ENCODE measurements around the gene MATCAP1.
A peak's percentile ranks its signal among the peaks of the same experiment; 100 is the strongest.

MATCAP1 gene

GRCh38 chr16:67183627-67184452 is at the start of gene MATCAP1:
TSS of gene MATCAP1 (minus strand) at chr16:67183963. CDS start at chr16:67180610, 3,353 bp downstream.
- peak within 1 kb of the TSS; percentile 60 for H3K4me3 ChIP-seq (ENCODE audit: low read length)
- TF ChIP-seq, protein P1, sequence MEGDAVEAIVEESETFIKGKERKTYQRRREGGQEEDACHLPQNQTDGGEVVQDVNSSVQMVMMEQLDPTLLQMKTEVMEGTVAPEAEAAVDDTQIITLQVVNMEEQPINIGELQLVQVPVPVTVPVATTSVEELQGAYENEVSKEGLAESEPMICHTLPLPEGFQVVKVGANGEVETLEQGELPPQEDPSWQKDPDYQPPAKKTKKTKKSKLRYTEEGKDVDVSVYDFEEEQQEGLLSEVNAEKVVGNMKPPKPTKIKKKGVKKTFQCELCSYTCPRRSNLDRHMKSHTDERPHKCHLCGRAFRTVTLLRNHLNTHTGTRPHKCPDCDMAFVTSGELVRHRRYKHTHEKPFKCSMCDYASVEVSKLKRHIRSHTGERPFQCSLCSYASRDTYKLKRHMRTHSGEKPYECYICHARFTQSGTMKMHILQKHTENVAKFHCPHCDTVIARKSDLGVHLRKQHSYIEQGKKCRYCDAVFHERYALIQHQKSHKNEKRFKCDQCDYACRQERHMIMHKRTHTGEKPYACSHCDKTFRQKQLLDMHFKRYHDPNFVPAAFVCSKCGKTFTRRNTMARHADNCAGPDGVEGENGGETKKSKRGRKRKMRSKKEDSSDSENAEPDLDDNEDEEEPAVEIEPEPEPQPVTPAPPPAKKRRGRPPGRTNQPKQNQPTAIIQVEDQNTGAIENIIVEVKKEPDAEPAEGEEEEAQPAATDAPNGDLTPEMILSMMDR (IDR thresholded peaks at IDR 0.05; ENCODE audit: insufficient read depth, low read depth, low read length, missing control alignments): no peak
- DNase-seq (ENCODE audit: low read depth): peak; percentile 99

- DNase-seq (ENCODE audit: low read depth): no peak
- TF ChIP-seq, protein P1 (IDR thresholded peaks at IDR 0.05; ENCODE audit: insufficient read depth, low read depth, low read length, missing control alignments): no peak
- H3K4me3 ChIP-seq (ENCODE audit: low read length): no peak overlapping the region
Measured at GRCh38 chr16:67230809-67231660, 47.3 kb upstream of the MATCAP1 start.

GRCh38 chr16:67229906-67230808 is 46.4 kb upstream of the MATCAP1 start:
- TF ChIP-seq, protein P1 (IDR thresholded peaks at IDR 0.05; ENCODE audit: insufficient read depth, low read depth, low read length, missing control alignments): no peak
- no peak overlapping the region for H3K4me3 ChIP-seq (ENCODE audit: low read length)
- no peak for DNase-seq (ENCODE audit: low read depth)

- TF ChIP-seq, protein P1 (IDR thresholded peaks at IDR 0.05; ENCODE audit: insufficient read depth, low read depth, low read length, missing control alignments): no peak
- no peak for DNase-seq (ENCODE audit: low read depth)
- H3K4me3 ChIP-seq (ENCODE audit: low read length): no peak overlapping the region
Measured at GRCh38 chr16:67228905-67229304, 45.1 kb upstream of the MATCAP1 start.

GRCh38 chr16:67228034-67228785 is 44.4 kb upstream of the MATCAP1 start:
- peak overlapping the region; percentile 100 for H3K4me3 ChIP-seq (ENCODE audit: low read length)
- DNase-seq (ENCODE audit: low read depth): no peak
- TF ChIP-seq, protein P1 (IDR thresholded peaks at IDR 0.05; ENCODE audit: insufficient read depth, low read depth, low read length, missing control alignments): no peak

- peak overlapping the region; percentile 100 for H3K4me3 ChIP-seq (ENCODE audit: low read length)
- no peak for DNase-seq (ENCODE audit: low read depth)
- TF ChIP-seq, protein P1 (IDR thresholded peaks at IDR 0.05; ENCODE audit: insufficient read depth, low read depth, low read length, missing control alignments): no peak
Measured at GRCh38 chr16:67227567-67227921, 43.8 kb upstream of the MATCAP1 start.

Measured in epithelial cell of esophagus (primary cell).